ENCODE data around the gene GIMAP6.
"Not testable (repeated sequence)": the region's sequence is repeated elsewhere in the genome, so short reads cannot be mapped to it uniquely, and the experiment has no call there.

Gene GIMAP6

DNA sequence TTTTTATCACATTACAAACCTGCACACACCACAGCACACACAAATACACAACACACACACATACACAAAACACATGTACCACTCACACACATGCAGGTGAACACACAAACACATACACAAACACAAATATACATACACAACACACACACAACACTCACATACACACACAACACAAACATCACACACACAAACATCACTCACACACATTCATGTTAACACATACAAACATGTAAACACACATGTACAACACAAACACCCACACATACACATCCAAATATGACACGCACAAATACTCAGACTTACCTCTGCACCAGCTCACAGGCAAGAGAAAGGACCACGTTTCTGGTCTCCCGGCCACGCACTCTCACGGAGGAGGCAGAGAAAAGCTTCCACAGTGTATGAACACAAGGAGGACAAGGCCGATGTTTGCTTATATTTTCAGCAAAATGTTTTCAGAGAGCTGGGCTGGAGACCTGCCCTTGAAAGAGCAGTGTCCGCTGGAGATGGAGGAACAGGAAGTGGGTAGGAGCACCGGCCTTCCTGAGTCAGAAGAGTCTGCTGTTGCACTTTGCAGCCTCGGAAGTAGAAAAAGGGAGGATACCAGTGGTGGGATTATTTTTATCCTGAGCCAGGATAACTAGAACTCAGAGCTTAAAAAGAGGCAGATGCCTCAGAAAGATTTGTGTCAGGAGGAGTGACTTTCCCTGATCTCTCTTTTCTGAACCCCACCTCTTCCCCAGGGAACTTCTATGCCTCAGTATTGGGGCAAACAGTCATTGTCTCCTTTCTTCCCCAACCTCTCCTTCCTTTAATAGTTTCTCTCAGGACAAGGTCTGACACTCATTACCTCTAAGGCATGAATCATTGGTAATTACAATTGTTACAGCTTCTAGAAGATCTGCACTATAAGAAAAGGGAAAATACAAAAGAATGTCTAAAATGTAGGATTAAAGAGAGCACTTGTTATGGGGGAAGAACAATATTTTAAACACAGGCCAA is at the start of gene GIMAP6:
Gene GIMAP6 (minus strand): TSS at position 520 of the 999 bp plus-strand sequence. CDS start 2,243 bp downstream, outside the sequence.
- H3K4me3 ChIP-seq (ENCODE audit: low read depth, low read length): no peak within 1 kb of the TSS
- TF ChIP-seq, protein P1, sequence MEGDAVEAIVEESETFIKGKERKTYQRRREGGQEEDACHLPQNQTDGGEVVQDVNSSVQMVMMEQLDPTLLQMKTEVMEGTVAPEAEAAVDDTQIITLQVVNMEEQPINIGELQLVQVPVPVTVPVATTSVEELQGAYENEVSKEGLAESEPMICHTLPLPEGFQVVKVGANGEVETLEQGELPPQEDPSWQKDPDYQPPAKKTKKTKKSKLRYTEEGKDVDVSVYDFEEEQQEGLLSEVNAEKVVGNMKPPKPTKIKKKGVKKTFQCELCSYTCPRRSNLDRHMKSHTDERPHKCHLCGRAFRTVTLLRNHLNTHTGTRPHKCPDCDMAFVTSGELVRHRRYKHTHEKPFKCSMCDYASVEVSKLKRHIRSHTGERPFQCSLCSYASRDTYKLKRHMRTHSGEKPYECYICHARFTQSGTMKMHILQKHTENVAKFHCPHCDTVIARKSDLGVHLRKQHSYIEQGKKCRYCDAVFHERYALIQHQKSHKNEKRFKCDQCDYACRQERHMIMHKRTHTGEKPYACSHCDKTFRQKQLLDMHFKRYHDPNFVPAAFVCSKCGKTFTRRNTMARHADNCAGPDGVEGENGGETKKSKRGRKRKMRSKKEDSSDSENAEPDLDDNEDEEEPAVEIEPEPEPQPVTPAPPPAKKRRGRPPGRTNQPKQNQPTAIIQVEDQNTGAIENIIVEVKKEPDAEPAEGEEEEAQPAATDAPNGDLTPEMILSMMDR (IDR thresholded peaks at IDR 0.05; ENCODE audit: low read depth, low read length): no peak

DNA sequence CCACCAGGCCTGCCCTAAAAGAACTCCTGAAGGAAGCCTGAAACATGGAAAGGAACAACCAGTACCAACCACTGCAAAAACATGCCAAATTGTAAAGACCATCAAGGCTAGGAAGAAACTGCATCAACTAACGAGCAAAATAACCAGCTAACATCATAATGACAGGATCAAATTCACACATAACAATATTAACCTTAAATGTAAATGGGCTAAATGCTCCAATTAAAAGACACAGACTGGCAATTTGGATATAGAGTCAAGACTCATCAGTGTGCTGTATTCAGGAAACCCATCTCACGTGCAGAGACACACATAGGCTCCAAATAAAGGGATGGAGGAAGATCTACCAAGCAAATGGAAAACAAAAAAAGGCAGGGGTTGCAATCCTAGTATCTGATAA is 48.2 kb upstream of the GIMAP6 start:
- not testable (repeated sequence) for H3K4me3 ChIP-seq (ENCODE audit: low read depth, low read length)

DNA sequence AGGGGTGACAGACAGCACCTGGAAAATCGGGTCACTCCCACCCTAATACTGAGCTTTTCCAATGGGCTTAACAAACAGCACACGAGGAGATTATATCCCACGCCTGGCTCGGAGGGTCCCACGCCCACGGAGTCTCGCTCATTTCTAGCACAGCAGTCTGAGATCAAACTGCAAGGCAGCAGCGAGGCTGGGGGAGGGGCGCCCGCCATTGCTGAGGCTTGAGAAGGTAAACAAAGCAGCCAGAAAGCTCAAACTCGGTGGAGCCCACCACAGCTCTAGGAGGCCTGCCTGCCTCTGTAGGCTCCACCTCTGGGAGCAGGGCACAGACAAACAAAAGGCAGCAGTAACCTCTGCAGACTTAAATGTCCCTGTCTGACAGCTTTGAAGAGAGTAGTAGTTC is 46.4 kb upstream of the GIMAP6 start:
- not testable (repeated sequence) for H3K4me3 ChIP-seq (ENCODE audit: low read depth, low read length)

DNA sequence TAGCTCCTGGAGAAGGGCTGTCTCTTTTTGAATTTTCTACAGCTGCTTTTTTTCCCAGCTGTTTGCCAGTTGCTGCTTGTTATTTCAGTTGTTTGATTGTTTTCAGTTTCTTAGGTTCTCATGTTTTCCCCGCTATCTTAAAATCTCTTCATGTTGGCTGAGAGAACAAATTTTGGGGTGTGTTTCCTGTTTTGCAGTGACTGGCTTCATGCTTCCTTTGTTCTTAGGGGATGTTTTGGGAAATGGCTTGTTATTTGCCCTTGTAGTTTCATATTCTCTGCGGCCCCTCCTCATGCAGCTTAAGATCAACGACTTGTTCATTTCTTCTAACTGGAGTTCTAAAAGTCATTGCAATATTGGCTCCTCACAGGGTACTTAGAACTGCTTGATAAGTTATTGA is 44.7 kb upstream of the GIMAP6 start:
- not testable (repeated sequence) for H3K4me3 ChIP-seq (ENCODE audit: low read depth, low read length)

DNA sequence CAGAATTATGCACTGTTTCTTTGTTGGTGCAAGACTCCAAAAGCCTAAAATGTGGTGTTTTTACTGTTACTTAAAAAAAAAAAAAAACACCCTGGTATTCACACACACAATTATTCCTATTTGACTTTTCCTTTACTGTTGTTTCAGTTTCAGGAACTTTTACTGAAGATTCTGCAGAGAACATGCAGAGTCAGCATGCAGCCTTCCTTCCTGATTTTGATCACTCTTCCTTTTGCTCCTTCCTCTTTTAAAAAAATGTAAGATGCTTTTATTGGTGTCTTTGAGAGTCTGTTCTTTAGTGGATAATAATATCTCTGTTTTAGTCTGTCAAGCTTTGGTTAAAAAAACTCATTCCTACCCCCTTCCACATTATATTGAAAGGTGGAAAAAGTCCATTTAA is 44.1 kb upstream of the GIMAP6 start:
- not testable (repeated sequence) for H3K4me3 ChIP-seq (ENCODE audit: low read depth, low read length)

DNA sequence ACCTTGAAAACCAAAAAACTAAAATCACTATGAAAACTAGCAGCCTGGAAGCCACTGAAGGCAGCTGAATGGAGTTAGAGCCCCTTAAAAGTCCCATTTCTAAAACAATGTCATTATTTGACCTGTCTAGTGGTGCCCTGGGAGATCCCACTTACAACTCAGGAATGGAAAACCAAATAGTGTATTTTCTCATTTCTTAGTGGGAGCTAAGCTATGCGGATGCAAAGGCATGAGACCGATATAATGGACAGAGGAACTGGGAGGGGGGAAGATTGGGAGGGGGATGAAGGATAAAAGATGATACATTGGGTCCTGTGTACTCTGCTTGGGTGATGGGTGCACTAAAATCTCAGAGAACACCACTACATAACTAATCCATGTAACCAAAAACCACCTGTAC is 43.5 kb upstream of the GIMAP6 start:
- H3K4me3 ChIP-seq (ENCODE audit: low read depth, low read length): no peak overlapping the region
- TF ChIP-seq, protein P1 (IDR thresholded peaks at IDR 0.05; ENCODE audit: low read depth, low read length): no peak

DNA sequence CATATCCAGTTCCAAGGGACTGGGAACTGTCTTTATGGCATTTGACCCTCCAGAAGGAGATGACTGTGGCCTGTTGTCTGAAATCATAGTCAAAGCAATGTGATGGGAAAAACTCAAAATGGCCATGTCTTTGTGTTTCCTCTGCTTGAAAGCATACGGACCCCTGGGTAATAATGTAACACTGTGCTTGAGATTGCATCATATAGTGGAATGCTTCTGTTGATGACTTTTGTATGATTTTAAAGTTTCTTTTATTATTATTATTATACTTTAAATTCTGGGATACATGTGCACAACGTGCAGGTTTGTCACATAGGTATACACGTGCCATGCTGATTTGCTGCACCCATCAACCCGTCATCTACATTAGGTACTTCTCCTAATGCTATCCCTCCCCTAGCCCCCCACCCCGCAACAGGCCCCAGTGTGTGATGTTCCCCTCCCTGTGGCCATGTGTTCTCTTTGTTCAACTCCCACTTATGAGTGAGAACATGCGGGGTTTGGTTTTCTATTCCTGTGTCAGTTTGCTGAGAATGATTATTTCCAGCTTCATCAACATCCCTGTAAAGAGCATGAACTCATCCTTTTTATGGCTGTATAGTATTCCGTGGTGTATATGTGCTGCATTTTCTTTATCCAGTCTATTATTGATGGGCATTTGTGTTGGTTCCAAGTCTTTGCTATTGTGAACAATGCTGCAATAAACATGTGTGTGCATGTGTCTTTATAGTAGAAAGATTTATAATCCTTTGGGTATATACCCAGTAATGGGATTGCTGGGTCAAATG is 39.8 kb upstream of the GIMAP6 start:
- not testable (repeated sequence) for H3K4me3 ChIP-seq (ENCODE audit: low read depth, low read length)

DNA sequence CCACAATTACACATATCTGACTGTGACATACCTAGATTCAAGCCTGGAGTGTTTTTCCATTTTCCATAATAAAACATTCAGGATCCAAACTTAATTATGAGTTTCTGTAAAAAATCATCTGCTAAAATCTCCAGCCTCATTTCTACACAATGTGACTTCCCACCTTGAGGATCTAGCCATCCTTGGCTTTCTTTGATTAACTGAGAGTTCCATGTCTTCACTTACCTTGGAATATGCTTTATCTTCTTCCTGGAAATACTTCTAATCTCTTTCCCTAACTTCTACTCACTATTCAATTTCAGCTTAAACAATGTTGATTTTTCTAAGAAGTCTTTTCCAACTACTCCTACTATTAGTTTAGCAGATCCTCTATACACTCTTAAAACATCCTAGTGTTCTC is 36.8 kb upstream of the GIMAP6 start:
- TF ChIP-seq, protein P1 (IDR thresholded peaks at IDR 0.05; ENCODE audit: low read depth, low read length): no peak
- H3K4me3 ChIP-seq (ENCODE audit: low read depth, low read length): no peak overlapping the region

DNA sequence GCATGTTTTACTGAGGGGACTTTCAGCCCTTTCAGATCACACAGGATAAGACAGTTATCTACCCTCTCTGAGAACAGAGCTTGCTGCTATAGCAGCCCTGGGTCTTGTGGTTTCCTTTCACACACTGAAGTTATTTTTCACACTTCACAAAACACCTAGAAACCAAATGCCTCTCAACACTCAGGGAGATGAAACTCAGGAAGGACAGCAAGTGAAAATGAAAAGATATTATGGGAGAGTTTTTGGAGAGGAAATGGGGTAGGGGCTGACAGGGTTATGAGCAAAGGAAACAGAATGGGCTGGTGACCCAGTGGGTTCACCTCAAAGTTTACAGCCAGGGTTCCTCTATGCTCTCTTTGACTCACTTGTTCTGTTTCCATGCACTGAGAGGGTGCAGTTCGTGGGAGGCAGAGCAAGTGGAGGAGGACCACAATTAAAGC is 36.3 kb upstream of the GIMAP6 start:
- H3K4me3 ChIP-seq (ENCODE audit: low read depth, low read length): no peak overlapping the region
- TF ChIP-seq, protein P1 (IDR thresholded peaks at IDR 0.05; ENCODE audit: low read depth, low read length): no peak

DNA sequence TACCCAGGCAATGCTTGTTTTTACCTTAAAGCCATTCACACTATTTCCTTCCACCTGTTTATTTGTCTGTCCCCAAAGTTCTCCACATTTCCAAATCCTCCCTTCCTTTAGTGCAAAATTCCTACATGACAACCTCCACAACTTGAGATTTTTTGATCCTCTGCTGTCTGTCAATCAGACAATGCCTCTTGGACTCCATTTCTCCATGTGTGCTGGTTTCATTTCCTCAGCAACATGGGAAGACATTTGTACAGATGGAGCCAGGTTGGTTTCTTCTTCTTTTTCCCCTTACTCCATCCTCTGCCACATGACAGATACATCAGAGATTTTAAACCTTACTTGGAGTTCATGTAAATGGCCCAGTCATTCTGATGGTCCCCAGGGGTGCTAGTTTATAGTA is 34.2 kb upstream of the GIMAP6 start:
- no peak overlapping the region for H3K4me3 ChIP-seq (ENCODE audit: low read depth, low read length)
- TF ChIP-seq, protein P1 (IDR thresholded peaks at IDR 0.05; ENCODE audit: low read depth, low read length): no peak
